IPS DF 4.7 (cell line): ENCODE results near the gene ANKS6.

Experiments used
- DNase-seq: peaks from one replicate; pipeline ENCODE4 v3.0.0-alpha.2; 2013; ENCODE audit warnings: low spot score; ENCODE audit errors: extremely low read depth

Gene ANKS6

DNA sequence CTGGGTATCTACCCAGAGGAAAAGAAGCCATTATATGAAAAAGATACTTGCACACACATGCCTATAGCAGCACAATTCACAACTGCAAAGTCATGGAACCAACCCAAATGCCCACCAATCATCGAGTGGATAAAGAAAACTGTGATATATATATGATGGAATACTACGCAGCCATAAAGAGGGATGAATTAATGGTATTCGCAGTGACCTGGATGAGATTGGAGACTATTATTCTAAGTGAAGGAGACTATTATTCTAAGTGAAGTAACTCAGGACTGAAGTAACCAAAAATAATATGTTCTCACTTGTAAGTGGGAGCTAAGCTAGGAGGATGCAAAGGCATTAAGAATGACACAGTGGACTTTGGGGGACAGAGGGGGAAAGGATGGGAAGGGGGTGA is 57.6 kb downstream of the ANKS6 start:
- DNase-seq = no peak

DNA sequence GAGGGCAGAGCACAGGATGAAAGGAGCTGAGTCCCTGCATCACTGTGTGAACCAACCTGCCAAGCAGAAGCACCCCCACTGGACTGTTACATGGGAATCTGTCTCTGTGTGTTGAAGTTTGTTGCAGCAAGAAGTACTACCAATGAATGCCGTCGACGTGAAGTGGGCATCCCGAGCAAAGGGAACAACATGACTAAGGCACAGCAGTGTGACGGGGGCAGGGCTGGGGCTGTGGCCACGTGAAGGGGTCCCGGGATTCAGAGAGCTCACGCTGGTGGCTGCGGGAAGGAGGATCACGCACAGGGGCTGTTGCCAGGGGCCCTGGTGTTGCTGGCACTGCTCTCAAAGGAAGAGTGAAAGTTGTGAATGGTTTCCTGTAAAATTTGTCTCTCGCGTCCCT is 60.1 kb downstream of the ANKS6 start:
- no peak for DNase-seq

DNA sequence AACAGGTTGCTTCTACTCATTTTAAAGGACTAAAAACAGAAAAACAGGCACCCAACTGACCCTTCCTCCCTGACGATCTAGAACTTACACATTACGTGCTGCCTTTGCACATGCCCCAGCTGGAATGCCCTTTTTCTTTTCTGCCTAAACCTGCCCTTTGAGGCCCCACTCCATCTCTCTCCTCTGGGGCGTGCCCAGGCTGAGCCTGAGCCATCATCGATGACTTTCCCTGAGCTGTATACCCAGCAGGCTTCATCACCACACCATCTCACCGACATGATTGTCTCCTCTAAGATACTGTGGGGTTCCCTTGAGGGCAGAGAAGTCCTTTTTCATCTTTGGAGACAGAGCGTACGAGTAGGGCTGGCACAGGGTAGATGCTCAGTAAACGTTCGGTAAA is 63.6 kb downstream of the ANKS6 start:
- no peak for DNase-seq

DNA sequence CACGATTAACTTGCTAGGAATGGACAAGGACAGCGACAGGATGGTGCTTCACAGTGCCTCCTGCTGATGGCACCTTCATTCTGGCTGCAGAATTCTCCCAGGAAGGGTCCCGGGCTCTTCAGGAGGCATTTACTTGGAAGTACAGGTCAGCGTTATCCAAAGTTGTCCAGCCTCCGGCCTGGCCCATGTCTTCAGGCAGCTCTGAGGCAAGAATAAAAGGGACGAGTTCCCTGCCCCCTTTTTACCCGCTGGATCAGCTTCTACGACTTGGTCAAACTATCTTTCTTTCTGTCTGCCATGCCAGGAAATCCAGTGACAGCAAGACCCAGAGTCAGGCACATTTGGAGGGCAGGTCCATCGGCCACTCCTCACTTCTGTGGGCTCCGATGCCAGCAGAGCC is 64.3 kb downstream of the ANKS6 start:
- no peak for DNase-seq

DNA sequence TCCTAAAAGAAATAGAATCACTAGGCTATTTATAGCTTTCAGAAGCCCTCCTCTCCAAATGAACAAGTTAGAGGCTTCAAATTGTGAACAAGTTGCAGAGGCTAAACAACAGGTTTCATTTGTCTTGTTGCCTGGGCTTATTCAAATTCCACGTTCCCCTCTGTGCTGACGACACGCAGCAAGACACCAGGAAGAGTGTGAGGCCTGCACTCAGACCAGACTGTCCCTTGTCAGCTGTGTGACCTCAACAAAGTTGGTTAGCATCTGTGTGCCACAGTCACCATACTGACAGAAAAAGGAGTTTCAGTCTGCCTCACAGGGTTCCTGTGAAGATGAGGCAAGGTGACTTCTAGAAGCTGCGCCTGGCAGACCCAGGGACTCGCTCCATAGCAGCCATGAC is 65.5 kb downstream of the ANKS6 start:
- no peak for DNase-seq

DNA sequence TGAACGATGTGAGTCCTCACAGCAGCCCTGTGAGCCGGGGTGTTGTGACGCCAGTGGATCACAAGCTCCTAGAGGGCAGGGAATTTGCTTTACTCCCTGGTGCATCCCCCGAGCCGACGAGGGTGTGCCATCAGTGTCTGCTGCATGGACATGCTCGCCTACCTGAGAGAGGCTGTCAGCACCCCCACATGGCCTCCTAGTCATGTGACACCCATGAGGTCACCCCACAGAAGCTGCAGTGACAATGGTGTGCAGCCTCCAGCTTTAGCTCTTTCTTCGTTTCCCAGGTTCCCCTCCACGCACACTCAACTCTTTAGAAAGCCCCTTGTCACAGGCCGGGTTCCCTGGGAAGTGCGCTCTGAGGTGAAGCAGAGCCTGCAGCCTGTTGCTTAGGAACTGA is 67.9 kb downstream of the ANKS6 start:
- DNase-seq = no peak

GRCh38 chr9:98727428-98727827 is 68.9 kb downstream of the ANKS6 start:
- no peak for DNase-seq

DNA sequence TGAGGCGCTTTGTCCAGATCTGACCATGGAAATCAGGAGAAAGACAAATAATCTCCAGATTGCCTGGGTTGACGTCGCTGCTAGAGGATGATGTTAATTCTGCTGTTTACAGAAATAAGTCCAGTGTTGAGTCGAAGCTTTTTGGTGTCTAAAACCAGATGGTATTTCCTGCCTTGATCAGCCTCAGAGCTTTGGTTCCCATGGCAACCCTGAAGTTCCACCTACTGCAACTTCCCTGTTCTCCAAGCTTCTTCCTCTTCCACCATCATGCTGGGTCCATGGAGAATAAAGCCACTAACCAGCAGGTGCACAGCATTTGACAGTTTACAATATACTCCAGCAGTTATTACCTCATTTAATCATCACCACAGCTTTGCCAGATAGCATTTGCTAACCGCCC is 69.6 kb downstream of the ANKS6 start:
- no peak for DNase-seq

- no peak for DNase-seq
These were observed 71.4 kb downstream of the ANKS6 start for GRCh38 chr9:98724810-98725530.

- no peak for DNase-seq
These were observed 74.7 kb downstream of the ANKS6 start for GRCh38 chr9:98721643-98722042.

GRCh38 chr9:98720402-98720801 is 76.0 kb downstream of the ANKS6 start:
- no peak for DNase-seq

DNA sequence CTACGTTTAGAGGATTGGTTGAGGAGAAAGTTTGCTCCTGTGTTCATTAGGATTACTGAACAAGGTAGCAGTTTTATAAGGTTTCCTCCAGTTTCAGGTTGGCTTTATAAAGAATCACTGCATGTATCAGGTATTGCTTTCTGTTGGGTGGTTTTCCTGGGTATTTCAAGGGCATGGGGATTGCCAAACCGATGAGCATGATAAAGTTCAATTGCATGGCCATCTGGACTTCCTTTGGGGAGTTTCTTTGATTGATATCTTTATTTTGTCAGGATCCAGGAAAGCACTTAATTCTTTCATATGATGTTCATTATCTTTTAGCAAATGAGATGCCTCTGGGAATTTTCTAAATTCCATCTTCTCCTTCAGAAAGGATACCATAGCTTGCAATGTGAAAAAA is 77.3 kb downstream of the ANKS6 start:
- DNase-seq = no peak

- DNase-seq = no peak
These were observed 81.5 kb downstream of the ANKS6 start for GRCh38 chr9:98714833-98715232.

- no peak for DNase-seq
These were observed 83.4 kb downstream of the ANKS6 start for GRCh38 chr9:98712987-98713386.

GRCh38 chr9:98709968-98710965 is 86.1 kb downstream of the ANKS6 start:
- no peak for DNase-seq

DNA sequence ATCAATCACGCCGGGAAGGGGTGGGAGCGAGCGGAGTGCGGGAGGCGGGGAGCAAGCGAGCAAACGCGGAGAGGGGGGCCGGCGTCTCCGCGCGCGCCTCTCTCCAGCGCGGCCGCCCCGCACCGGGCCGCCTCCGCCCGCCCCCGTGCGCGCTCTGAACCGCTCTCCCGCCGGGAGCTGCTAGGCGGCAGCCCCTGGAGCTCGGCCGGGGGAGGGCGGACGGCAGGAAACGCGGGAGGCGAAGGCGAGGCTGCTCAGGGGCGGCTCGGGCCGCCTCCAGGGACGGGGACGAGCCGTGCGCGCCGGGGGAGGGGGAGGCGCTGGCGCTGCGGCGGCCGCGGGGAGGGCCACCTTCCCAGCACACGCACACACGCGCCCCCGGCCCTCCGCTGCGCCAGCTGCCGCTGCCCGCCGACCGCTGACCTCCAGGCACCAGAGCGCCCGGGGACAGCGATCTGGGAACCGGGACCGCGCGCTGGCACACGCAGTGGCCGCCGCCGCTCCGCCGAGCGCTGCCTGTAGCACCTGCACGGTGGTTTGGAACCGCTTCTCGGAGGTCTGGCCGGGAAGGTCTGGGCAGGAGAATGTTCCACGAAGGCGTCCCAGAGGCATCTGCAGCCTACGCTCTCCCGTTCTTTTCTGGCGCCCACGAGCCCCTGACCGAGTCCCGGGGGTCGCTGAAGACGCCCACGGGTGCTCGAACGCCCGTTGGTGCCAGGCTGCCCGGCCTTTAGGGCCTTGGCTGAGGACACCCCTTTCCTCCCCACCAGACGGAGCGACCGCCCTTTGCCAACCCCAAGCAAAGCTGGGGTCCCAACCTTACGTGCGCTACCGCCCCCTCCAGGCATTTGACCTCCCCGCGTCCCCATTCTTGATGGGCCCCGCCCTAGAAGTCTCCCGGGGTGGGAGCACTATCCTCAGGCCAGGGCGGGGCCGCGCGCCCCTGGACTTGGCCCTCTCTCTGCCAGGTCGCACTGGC is 87.1 kb downstream of the ANKS6 start, which contains the start of gene GABBR2:
Gene GABBR2, minus strand, starts transcription at position 3 of the 979 bp plus-strand sequence. CDS start 198 bp downstream, outside the sequence.
- no peak for DNase-seq

GRCh38 chr9:98708103-98708932 is 88.0 kb downstream of the ANKS6 start:
- no peak for DNase-seq

DNA sequence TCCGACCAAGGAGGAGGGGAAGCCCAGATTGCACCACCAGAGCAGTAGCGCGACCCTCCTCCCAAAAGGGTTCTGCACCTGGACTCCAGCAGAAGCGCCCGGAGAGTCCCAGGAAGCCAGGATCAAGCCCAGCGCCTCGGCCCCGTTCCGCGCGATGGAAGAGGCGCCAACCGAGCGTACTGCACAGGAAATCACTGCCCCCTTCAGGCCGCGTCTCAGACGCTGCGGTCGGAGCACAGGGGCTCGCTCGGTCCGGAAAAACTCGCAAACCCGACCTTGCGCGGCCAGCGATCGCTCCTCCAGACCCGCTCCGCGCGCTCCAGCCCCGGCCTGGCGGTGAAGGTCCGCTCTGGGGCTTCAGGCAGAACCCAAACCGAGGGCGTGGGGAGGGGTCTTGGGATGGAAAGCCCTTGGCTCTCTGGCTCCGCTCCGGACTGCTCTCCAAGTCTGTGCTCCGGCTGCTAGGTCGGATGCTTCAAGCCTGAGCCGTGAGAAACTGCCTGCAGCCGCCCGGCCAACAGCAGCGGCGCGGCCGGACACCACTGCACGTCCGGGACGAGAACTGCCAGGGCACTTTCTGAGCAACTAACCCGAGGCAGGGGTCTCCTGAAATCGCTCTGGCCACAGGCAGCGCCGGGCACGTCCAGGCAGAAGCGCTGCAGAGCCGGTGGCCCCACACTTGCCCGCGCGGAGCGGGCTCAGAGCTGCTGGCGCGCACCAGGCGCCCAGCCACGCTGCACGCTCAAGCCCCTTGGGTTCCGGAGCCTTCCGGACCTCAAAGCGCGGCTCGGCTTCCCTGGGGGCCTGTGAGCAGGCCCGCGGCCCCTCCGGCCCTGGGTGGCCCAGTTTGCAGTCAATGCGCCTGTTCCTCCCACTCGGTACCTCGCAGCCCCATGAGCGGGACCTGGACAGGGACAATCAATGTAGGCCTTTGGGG is 88.9 kb downstream of the ANKS6 start:
- peak; percentile 64 for DNase-seq

DNA sequence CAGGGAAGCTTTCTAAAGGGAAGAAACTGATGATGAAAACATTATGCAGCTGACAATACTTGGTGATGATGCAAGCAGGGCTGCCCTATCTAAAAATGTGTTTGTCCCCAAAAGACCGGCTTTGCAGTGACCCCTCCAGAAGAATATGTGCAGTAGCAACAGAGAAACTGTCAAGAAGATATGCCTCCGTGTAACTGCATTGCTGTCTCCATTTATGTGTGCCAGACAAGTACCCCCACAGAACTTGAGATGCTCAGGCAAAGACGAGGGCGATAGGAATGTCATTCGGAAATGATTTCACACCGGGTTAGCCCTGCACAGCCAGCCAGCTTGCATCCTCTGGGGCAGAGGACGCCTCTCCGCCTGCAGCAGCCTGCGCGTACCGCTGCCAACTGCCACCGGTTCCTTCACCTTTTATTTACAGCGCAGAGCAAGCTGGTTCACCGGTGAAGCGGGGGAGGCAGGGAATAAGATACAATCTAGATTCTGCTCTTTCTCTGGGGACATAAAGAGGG is 89.6 kb downstream of the ANKS6 start:
- DNase-seq = no peak
